Measurements from ENCODE around the gene CMTM7. TPM values are rescaled to one million over a fixed set of nuclear protein-coding genes. Genes with fewer than 3 reads are reported as not detected.

CMTM7 gene
- total and polyA plus RNA-seq, 2 experiments from 2014 or later = 32.2 to 93.6 TPM

DNA sequence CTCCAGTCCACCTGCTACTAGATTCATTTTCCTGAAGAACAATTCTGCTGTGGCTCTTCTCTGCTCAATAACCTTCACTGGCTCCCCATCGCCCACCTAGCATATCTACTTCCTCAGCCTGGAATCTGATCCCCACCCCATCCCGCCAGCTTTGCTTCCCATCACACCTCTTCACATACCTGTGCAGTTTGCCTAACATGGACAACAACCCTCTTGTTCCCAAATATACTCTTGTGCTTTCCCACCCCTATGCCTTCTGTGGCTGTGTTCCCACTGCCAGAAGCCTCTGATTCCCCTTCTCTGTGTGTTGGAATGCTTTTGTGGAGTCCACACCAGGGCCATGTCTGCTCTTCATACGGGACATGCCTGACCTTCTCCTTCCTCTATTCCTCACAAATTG, 29.5 kb downstream of the CMTM7 start (continued):
- TF ChIP-seq ZNF331 (CRISPR knock-in tag; IDR thresholded peaks at IDR 0.05; ENCODE audit: low read depth) (no peak), EZH2phosphoT487 (IDR thresholded peaks at IDR 0.05; ENCODE audit: unreplicated experiment) (no peak)
- TF ChIP-seq, protein P1, sequence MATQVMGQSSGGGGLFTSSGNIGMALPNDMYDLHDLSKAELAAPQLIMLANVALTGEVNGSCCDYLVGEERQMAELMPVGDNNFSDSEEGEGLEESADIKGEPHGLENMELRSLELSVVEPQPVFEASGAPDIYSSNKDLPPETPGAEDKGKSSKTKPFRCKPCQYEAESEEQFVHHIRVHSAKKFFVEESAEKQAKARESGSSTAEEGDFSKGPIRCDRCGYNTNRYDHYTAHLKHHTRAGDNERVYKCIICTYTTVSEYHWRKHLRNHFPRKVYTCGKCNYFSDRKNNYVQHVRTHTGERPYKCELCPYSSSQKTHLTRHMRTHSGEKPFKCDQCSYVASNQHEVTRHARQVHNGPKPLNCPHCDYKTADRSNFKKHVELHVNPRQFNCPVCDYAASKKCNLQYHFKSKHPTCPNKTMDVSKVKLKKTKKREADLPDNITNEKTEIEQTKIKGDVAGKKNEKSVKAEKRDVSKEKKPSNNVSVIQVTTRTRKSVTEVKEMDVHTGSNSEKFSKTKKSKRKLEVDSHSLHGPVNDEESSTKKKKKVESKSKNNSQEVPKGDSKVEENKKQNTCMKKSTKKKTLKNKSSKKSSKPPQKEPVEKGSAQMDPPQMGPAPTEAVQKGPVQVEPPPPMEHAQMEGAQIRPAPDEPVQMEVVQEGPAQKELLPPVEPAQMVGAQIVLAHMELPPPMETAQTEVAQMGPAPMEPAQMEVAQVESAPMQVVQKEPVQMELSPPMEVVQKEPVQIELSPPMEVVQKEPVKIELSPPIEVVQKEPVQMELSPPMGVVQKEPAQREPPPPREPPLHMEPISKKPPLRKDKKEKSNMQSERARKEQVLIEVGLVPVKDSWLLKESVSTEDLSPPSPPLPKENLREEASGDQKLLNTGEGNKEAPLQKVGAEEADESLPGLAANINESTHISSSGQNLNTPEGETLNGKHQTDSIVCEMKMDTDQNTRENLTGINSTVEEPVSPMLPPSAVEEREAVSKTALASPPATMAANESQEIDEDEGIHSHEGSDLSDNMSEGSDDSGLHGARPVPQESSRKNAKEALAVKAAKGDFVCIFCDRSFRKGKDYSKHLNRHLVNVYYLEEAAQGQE (IDR thresholded peaks at IDR 0.05; ENCODE audit: unreplicated experiment) = no peak

DNA sequence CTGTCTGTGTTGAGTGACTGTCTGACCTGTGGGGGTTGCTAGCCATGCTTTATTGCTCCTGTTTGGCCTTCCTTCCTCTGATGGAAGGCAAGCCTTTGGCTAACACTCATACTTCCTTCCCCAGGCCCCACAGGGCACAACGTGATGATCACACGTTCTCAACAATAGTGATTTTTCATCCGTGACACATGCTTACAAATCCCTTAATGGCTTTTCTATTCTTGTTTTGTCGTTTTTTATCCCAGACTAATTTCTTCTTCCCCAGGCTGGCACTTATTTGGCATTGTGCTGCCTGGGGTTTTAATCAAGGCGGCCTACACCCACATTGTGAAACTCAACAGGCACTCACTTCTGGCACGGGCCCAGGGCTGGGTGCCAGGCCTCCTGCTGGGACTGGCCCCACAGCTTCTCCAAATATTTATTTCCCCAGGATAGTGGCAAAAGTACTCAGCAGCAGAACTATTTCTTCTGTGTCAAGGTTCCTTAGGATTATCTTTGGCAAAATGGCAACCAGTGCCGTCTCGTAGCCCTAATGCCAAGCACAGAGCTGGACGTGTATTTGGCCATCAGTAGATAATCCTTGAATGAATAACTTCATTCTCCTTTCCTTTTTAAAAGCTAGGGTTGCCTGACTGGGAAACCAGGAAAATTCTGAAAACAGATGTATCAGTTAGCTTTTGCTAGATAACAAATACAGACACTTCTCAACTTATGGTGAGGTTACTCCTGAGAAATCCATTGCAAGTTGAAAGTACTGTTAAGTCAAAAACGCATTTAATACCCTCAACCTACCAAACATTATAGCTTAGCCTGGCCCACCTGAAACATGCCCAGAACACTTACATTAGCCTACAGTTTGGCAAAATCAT, 30.6 kb downstream of the CMTM7 start:
- peaks cover 17% of the 10 kb centered on the region for H3K4me1 ChIP-seq (ENCODE audit: insufficient read depth)
- H3K27ac Mint-ChIP-seq = no peak overlapping the region
- H3K9me3 Mint-ChIP-seq = peaks cover 12% of the 10 kb centered on the region; the same call in 2 of the 3 replicates
- H3K4me2 ChIP-seq = no peak overlapping the region
- H3K27ac ChIP-seq (ENCODE audit: low read depth) = no peak overlapping the region
- no peak overlapping the region for H2AFZ ChIP-seq
- H3K36me3 ChIP-seq (ENCODE audit: insufficient read depth) = no peaks in the 10 kb centered on the region
- peaks cover 24% of the 10 kb centered on the region for H3K4me1 Mint-ChIP-seq
- TF ChIP-seq, protein P2, sequence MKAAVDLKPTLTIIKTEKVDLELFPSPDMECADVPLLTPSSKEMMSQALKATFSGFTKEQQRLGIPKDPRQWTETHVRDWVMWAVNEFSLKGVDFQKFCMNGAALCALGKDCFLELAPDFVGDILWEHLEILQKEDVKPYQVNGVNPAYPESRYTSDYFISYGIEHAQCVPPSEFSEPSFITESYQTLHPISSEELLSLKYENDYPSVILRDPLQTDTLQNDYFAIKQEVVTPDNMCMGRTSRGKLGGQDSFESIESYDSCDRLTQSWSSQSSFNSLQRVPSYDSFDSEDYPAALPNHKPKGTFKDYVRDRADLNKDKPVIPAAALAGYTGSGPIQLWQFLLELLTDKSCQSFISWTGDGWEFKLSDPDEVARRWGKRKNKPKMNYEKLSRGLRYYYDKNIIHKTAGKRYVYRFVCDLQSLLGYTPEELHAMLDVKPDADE (IDR thresholded peaks at IDR 0.05) = no peak
- TF ChIP-seq, protein P3, sequence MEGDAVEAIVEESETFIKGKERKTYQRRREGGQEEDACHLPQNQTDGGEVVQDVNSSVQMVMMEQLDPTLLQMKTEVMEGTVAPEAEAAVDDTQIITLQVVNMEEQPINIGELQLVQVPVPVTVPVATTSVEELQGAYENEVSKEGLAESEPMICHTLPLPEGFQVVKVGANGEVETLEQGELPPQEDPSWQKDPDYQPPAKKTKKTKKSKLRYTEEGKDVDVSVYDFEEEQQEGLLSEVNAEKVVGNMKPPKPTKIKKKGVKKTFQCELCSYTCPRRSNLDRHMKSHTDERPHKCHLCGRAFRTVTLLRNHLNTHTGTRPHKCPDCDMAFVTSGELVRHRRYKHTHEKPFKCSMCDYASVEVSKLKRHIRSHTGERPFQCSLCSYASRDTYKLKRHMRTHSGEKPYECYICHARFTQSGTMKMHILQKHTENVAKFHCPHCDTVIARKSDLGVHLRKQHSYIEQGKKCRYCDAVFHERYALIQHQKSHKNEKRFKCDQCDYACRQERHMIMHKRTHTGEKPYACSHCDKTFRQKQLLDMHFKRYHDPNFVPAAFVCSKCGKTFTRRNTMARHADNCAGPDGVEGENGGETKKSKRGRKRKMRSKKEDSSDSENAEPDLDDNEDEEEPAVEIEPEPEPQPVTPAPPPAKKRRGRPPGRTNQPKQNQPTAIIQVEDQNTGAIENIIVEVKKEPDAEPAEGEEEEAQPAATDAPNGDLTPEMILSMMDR (conservative IDR thresholded peaks at IDR 0.05; ENCODE audit: low read depth in 2 of 2) = no peak
- TF ChIP-seq CREB1 (CRISPR knock-in tag; IDR thresholded peaks at IDR 0.05; ENCODE audit: low read depth) = no peak
- H3K4me3 Mint-ChIP-seq = no peak overlapping the region
- H3F3A ChIP-seq (replicated peaks; ENCODE audit: low read depth) = no peaks in the 10 kb centered on the region
- peaks cover 71% of the 10 kb centered on the region for H3K79me2 ChIP-seq (replicated peaks; ENCODE audit: insufficient read depth)
- H3K36me3 Mint-ChIP-seq (ENCODE audit: low read depth) = peaks cover 14% of the 10 kb centered on the region; the same call in 2 of the 3 replicates
- no peaks in the 10 kb centered on the region for H3K9me2 ChIP-seq (ENCODE audit: insufficient read depth)
- DNase-seq (ENCODE audit: low spot score) = no peak
- H3K27me3 ChIP-seq (ENCODE audit: insufficient read depth) = no peaks in the 10 kb centered on the region
- ATAC-seq = no peak
- H3K27me3 Mint-ChIP-seq (ENCODE audit: insufficient read depth, low read depth, poor library complexity) = no peaks in the 10 kb centered on the region
- H3K4me3 ChIP-seq = no peak overlapping the region
- no peaks in the 10 kb centered on the region; the same call in 1 of the 2 replicates for H4K20me1 ChIP-seq (replicated peaks; ENCODE audit: insufficient read depth)
